GM21529 (cell line): ENCODE results near the gene SCART1.

Experiments
- ATAC-seq: cut with Tn5 transposase; IDR thresholded peaks from one replicate; pipeline ENCODE4 v1.9.1; 2021; ENCODE audit not compliant: unreplicated experiment

SCART1 gene

DNA sequence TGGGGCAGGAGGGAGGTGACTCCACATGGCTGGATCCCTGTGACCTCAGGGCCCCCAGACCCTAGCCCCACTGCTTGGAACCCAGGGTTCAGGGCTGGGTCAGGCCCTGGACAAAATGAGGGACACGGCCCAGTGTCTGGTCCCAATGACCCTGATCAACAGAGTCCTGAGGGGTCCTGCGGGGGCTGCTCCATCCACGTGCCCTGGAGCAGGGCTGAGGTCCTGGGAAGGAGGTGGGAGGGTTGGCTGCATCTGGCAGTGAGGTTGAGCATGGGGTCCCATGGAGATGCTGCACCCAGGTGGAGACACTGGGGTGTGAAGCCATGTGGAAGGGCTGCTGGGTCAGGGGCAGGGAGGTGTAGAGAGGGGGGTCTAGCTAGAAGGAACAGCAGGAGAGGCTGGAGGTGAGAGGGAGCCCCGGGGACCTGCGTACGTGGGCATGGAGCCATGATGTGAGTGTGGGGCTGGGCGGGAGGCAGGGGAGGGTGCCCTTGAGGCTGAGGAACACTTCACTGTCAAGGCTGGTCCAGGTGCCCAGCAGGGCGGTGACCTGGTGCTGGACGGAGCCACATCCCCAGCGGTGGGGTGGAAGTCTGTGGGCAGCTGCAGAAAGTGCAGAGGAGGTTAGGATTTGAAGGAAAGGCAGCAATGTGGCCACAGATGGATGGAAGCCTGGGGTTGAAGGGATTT lies 604 bp downstream of the SCART1 start:
- ATAC-seq: no peak

DNA sequence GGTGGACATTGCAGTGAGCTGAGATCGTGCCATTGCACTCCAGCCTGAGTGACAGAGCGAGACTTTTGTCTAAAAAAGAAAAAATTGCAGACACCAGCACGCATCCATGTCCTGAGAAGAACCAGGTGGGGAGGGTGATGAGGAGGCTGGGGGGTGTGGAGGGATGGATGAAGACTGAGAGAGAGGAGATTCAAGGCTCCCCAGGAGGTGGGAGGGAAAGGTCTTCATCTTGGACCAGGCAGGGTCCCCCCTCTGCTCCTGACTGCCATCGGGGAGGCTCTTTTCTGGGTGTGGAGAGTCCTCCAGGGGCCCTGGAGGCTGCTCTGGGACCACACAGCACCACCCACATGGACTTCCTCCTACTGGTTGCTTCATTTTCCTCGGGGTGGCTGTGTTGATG lies 1.5 kb downstream of the SCART1 start:
- ATAC-seq: no peak

DNA sequence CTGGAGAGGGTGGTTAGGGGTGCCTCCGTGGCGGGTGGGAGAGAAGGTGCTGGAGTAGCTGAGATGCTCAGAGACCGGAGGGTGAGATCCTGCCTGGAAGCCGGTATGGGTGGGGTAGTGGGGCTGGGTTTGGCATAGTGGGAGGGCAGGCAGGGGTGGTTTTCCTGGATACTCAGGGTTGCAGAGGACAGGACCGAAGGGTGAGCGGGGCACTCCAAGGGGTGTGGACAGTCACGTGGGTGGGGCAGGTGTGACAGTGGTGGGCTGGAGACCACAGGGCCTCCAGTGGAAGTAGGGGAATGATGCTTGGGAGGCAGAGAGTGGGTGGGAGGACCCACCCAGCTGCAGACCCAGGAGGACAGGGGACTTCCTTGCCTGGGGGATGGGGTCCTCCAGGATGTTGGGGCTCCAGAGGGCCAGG lies 1.9 kb downstream of the SCART1 start:
- ATAC-seq: no peak

DNA sequence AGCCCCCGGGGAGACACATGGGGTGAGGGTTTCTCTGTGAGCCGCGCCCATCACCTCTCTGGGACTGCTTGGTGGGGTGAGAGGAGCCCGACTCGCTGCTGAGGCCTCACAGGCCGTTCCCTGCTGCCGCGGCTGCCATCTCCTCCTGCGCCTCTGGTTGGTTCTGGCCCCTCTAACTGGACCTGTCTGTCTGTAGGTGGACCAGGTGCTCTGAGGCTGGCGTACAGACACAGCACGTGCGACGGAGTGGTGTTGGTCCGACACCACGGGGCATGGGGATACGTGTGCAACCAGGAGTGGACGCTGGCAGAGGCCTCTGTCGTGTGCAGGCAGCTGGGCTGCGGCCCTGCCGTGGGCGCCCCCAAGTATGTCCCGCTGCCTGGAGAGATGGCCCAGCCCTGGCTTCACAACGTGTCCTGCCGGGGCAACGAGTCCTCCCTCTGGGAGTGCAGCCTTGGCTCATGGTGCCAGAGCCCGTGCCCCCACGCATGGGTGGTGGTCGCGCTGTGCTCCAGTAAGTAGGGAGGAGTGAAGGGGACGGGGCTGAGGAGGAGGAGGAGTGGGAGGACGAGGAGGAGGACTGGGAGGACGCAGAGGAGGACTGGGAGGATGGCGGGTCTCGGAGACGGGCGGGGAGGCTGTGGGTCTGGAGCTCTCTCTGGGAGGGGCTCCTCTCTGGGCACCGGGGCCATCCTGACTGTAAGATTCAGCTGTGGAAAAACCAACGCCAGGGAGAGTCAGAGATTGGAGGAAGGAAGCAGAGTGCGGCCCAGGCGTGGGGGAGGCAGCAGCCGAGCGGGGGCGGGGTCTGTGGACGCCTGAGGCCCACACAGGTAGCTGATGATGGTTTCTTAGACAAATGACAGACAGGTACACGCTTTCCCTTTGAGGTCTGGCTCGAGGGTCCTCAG lies 2.6 kb downstream of the SCART1 start:
- ATAC-seq: no peak

DNA sequence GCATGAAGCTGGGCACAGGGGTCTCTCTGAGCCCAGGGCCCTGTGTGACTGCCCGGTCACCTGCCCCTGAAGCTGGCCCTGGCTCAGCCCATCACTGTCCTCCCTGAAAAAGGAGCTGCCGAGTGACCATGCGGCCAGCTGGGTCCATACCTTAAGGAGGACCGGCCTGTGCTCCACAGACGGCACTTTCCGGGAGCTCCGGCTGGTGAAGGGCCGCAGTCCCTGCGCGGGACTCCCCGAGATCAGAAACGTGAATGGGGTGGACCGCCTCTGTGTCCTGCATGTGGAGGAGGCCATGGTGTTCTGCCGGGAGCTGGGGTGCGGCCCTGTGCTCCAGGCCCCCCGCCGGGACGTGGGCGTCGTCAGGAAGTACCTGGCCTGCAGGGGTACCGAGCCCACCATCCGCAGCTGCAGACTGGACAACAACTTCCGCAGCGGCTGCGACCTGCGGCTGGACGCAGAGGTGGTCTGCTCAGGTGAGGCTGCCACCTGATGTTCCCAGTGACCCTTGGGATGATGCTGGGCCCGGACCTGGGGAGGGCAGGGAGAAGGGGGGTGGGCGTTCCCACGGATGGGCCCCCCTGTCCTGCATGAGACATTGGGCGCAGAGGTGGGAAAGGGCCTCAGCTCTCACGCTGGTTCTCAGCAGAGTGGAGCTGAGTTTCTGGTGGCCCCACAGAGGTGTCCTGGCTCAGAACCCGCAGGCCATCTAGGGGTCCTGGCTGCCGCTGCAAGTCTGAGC lies 3.5 kb downstream of the SCART1 start:
- ATAC-seq: no peak

DNA sequence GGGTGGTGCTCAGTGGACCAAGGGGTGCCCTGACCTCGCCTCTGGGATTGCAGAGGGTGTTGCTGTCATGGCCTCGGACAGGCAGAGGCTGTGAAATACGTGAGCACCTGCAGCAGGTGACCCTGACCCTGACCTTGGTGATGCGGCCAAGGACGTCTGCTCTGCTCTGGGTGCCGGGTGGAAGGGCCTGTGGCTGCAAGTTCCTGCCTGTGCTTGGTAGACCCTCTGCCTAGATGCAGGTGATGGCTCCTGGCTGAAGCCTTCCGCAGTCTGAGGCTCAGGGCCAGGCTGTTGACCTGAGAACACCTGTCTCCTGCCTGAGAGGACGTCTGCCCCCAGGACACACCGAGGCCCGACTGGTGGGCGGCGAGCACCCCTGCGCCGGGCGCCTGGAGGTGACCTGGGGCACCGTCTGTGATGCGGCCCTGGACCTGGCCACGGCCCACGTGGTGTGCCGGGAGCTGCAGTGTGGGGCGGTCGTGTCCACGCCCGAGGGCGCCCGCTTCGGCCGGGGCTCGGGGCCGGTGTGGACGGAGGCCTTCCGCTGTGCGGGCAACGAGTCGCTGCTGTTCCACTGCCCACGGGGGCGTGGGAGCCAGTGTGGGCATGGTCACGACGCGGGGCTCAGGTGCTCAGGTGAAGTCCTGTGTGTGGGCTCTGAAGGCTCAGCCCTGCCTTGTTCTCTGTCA lies 4.4 kb downstream of the SCART1 start:
- no peak for ATAC-seq

DNA sequence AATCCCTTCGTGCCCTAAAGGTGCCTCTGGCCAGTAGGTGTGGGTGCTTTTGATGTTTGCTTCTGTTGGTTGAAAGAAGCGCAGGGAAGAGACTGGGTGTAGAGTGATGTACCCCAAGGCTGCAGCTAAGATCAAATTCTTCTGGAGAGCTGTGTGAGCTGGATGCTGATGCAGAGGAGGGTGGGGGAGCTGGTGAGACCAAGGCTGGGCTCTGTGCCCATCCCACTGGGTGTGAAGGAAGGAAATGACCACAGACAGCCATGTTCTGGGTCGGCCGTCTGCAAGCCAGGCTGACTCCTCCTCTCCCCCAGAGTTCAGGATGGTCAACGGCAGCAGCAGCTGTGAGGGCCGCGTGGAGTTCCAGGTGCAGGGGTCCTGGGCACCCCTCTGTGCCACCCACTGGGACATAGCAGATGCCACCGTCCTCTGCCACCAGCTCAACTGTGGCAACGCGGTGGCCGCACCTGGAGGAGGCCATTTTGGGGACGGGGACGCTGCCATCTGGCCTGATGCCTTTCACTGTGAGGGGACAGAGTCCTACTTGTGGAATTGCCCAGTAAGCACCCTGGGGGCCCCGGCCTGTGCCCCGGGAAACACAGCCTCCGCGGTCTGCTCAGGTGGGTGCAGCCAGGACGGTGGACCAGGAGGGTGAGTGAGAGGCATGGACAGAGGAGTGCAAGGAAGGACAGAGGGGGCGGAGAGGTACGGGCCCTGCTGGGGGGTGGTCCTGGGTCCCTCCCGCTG lies 5.1 kb downstream of the SCART1 start:
- no peak for ATAC-seq

DNA sequence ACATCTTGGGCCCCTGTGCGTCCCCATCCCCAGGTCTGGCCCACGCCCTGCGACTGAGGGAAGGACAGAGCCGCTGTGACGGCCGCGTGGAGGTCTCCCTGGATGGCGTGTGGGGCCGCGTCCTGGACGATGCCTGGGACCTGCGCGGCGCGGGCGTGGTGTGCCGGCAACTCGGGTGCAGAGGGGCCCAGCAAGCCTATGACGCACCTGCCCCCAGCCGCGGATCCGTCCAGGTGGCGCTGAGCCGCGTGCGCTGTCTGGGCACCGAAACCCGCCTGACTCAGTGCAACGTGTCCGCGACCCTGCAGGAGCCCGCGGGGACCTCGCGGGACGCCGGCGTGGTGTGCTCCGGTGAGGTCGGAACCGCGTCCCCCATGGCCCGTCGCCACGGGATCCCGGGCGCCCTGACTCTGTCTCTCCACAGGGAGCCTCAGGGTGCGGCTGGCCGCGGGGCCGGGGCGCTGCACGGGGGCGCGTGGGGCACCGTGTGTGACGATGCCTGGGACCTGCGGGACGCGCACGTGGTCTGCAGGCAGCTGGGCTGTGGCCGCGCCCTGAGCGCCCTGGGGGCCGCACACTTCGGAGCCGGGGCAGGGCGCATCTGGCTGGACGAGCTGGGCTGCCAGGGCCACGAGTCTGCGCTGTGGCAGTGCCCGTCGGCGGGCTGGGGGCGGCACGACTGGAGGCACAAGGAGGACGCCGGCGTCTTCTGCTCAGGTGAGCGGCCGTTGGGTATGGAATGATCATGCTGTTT lies 5.9 kb downstream of the SCART1 start:
- ATAC-seq: no peak

DNA sequence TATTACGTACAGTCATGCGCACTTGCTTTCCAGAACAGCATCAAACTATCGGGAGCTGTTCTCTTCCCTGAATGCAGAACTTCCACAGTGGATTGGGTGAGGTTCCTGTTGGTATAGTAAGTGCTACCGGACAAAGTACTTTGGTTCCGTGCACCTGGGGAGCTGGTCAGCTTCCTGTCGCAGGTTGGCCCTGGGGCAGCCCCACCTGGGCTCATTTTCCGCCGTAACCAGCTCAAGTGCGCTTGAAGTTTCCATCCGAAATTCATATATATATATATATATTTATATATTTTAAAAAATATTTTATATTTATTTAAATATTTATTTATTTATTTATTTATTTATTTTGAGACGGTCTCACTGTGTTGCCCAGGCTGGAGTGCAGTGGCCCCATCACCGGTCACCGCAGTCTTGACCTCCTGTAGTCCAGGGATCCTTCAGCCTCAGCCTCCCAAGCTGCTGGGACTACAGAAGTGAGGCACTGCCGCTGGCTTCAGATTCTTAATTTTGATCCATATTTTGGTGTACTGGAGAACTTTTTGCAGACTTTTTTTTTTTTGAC lies 6.5 kb downstream of the SCART1 start:
- ATAC-seq: no peak

DNA sequence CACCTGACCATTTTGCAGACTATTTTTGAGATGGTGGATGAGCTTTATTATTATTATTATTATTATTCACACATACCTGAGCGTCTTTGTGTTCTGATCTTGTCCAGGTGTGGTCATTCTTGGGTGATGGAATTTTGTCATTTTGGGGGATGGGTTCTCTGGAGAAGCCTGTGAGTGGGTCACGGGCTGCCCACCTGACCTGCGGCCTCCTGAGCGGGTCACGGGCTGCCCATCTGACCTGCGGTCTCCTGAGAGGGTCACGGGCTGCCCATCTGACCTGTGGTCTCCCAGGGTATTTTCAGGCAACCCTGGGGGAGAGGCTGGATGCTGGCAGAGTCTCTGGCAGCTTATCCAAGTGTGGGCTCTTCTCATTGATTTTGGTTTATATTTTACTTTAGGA lies 7.3 kb downstream of the SCART1 start:
- ATAC-seq: no peak

DNA sequence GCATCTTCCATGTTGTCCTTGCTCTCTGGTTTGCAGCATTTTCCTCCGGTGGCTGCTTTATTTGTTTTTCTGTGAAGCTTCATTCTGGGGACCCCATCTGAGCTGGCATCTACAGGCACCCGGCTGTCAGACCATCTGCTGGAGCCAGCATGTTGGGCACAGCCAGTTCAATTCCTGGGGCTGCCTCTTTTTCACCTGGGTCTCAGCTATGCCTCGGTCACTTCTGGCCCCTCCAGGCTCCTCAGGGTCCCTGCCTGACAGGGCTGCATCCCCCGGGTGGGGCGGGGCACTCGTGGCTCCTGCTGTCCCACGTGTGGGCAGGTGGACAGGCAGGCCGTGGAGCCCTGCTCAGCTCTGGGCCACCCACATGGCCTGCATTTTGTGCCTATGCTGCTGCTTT lies 8.1 kb downstream of the SCART1 start:
- no peak for ATAC-seq

DNA sequence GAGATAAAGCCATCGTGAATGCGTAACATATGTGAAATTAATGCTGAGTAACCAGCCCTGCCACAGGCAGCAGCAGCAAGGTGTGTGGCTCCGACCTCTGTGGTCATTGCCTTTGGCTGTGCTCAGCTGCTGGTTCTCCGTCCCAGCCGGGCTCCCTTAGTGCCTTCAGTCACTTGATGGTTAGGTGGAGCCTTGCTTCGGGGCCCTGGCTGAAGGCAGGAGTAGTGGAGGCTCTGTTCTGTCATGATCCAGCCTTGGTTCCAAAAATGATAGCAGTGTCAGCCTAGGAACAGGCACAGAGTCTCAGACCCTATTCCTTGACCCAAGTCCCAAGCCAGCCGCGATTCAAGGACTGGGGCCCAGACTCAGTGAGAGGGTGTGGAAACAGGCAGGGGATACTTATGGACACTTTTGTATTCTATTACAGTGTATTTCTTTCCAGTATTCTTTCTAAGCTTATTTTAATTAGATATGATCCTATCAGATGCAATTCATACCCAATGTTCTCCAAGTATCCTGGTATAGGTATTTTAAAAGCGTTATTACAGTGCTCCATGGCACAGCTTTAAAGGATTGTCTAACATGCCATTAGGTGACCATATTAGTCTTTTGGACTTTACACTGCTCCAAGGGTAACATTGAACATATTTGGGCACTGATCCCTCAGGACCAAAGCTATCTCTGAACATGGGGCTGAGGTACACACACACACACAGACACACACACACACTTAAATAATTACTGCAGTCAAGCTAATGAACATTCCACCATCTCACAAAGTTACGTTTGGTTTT lies 9.0 kb downstream of the SCART1 start:
- ATAC-seq: no peak

DNA sequence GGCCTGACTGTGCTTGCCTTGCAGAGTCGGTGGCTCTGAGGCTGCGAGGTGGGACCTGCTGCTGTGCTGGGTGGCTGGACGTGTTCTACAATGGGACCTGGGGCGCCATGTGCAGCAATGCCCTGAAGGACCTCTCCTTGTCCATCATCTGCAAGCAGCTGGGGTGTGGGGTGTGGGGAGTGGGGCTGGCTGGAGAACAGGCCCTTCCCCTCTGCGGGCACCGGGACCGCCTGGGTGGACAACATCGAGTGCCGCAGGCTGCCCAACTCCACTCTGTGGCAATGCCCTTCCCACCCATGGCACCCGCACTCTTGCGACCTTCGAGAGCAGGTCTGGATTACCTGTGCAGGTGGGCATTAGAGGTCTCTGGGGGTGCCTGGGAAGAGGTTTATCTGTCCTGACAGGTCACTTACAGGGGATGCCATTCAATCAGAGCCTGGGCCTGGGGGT lies 10.9 kb downstream of the SCART1 start:
- no peak for ATAC-seq

DNA sequence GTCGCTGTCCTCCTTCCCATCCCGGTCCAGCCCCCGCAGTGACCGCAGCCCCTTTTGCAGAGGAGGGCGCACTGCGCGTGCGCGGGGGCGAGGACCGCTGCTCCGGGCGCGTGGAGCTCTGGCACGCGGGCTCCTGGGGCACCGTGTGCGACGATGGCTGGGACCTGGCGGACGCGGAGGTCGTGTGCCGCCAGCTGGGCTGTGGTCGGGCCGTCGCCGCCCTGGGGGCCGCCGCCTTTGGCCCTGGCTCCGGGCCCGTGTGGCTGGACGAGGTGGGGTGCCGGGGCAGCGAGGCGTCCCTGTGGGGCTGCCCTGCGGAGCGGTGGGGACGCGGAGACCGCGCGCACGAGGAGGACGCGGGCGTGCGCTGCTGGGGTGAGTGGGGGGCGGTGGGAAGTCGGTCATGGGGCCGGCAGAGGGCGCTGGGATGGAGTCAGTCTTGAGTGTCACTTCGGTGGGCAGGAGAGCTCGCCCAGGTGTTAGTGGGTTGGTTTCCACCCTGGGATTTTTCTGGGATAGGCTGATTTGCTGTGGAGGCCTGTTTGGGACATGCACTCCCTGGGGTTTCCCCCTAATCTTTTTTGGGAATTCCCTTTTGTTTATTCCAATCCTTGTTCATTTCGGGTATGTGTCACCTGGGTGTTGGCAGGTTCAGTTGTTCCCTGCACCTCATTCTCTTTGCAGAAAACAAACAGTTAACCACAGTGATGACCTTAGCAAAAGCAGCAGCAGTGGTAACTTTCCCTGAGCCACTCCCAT lies 11.6 kb downstream of the SCART1 start:
- no peak for ATAC-seq

DNA sequence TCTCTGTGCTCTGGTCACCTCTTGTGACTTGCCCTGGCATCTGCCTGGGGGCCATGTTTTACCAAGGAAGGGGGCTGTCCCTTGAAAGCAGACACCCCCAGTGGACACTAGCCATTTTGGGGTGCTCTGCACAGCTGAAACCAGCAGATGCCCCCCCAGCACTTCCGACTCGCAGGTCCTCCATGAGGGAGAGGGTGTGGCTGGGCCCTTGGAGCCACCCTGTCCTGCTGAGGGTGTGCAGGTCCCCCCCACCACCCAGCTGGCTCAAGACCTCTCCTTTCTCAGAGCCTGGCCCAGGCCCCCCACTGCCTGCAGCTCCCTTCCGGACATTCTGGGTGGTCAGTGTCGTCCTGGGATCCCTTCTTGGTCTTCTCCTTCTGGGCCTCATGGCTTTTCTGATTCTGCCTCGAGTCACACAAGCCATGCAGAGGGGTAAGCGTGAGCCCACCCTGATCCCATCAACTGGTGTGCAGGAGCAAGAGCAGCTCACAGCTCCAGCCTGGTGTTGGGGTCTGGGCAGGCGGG lies 12.3 kb downstream of the SCART1 start:
- ATAC-seq: no peak

DNA sequence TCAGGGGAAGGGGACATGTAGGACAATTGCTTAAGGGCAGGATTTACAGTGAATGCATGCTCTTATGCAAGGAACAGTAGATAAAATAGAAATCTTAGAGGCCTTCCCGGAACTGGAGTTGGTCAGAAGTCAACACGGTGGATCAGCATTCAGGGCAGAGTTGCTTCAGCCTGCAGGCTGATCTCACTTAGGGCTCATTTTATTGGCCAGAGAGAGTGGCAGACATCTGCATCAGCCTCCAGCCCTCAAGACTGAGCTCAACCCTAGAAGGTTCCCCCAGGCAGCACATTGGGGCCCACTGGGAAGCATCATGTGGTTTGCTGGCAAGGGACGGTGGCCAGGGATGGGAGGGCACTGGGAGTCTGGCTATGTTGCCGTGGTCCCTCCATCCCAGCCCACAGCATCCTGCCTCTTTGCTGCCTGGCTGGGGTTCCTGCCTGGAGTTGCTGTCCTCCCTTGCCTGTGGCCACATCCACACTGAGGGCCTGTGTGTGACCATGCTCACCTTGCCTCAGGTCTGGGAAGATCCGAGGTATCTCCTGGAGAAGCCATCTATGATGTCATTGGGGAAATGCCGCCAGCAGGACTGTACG lies 13.0 kb downstream of the SCART1 start:
- ATAC-seq: no peak

DNA sequence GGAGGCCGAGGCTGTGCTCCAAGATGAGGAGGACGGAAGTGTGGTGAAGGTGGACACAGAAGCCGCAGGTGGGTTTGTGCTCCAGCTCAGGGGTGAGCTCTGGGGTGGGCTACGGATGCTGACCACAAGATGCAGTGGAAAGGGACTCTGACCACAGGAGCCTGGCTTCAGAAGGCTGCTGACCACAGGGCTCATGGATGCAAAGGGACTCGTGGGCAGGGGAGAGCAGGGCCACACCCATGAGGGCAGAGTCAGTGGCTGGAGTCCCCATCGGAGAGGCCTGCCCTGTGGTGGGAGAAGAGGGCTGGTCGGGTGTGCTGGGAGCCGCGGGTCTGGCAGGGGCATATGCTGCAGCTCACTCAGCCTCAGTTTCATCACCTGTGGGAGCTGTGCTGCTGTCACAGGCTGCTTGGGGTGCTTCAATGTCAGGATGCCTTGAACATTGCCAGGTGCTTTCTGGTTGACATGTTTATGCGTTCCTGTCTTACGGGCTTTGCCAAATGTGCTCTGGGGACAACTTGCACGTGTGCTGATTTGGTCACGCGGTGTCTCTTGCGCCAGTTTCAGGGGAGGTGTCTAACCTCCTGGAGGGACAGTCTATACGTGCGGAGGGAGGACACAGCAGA lies 13.7 kb downstream of the SCART1 start:
- ATAC-seq: no peak
